ENCODE results near the gene RNF126.

The RNF126 gene

DNA sequence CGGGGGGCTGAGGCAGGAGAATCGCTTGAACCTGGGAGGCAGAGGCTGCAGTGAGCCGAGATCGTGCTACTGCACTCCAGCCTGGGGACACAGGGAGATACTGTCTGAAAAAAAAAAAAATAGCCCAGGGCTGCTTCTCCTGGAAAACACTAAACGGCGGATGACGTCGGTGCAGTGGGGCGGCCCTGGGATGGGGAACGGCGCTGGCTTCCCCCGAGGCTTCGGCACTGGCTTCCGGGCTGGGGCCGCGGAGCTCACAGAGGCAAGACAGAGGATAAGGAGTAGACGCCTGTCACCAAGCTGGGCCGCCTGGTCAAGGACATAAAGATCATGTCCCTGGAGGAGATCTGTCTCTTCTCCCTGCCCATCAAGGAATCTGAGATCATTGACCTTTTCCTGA is 27.2 kb upstream of the RNF126 start:
- no peak for DNase-seq (ENCODE audit: insufficient read length, low spot score)
- no peak for FAIRE-seq
- TF ChIP-seq CTCF (IDR thresholded peaks at IDR 0.05; ENCODE audit: insufficient read depth, missing control alignments), result no peak

GRCh38 chr19:688992-689391 is 26.0 kb upstream of the RNF126 start:
- DNase-seq (ENCODE audit: insufficient read length, low spot score) (no peak), FAIRE-seq (no peak)
- TF ChIP-seq CTCF (IDR thresholded peaks at IDR 0.05; ENCODE audit: insufficient read depth, missing control alignments), result no peak

DNA sequence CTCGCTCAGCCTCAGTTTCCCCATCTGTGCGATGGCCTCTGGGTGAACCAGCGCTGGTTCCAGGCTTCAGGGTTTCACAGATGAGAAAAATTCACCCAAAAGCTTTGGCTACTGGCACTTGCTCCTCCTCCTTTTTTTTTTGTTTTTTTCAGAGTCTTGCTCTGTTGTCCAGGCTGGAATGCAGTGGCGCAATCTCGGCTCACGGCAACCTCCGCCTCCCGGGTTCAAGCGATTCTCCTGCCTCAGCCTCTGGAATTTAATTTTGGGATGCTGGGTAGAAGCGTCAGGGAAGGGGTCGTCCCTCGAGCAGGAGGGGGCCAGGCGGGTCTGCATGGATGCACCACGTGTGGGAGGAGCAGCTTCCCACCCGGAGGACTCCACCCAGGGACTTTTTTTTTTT is 25.2 kb upstream of the RNF126 start:
- FAIRE-seq, result no peak
- DNase-seq (ENCODE audit: insufficient read length, low spot score), result no peak
- no peak for TF ChIP-seq CTCF (IDR thresholded peaks at IDR 0.05; ENCODE audit: insufficient read depth, missing control alignments)

- no peak for DNase-seq (ENCODE audit: insufficient read length, low spot score)
- no peak for FAIRE-seq
- no peak for TF ChIP-seq CTCF (IDR thresholded peaks at IDR 0.05; ENCODE audit: insufficient read depth, missing control alignments)
Observed at GRCh38 chr19:687569-688166, 24.7 kb upstream of the RNF126 start.

GRCh38 chr19:686589-687297 is 23.7 kb upstream of the RNF126 start:
- TF ChIP-seq CTCF (IDR thresholded peaks at IDR 0.05; ENCODE audit: insufficient read depth, missing control alignments), result no peak
- FAIRE-seq, result no peak
- DNase-seq (ENCODE audit: insufficient read length, low spot score), result no peak

GRCh38 chr19:685454-685931 is 22.5 kb upstream of the RNF126 start:
- DNase-seq (ENCODE audit: insufficient read length, low spot score) (no peak), FAIRE-seq (no peak)
- no peak for TF ChIP-seq CTCF (IDR thresholded peaks at IDR 0.05; ENCODE audit: insufficient read depth, missing control alignments)

GRCh38 chr19:682678-683320 is 19.8 kb upstream of the RNF126 start:
- DNase-seq (ENCODE audit: insufficient read length, low spot score) (no peak), FAIRE-seq (no peak)
- no peak for TF ChIP-seq CTCF (IDR thresholded peaks at IDR 0.05; ENCODE audit: insufficient read depth, missing control alignments)
